Neural progenitor cell (in vitro differentiated cells): ENCODE results near the gene ABHD1.

Experiments used
- CTCF ChIP-seq: fragments of 200-600 bp; sonication (generic); IDR thresholded peaks from 2 replicates; pipeline ENCODE4 v1.5.1; 2017; ENCODE audit warnings: antibody characterized with exemption, mild to moderate bottlenecking
- EZH2phosphoT487 ChIP-seq: fragments of 200-600 bp; sonication (generic); IDR thresholded peaks from 2 replicates; pipeline ENCODE4 v1.6.1; 2017; ENCODE audit warnings: antibody characterized with exemption

- no peak for TF ChIP-seq CTCF
- no peak for TF ChIP-seq EZH2phosphoT487
These were observed 51.7 kb downstream of the ABHD1 start for GRCh38 chr2:27175330-27175729.
